Peyer's patch (tissue), 4 donors: ENCODE data around the gene CDKAL1. TPM values are rescaled to one million over a fixed set of nuclear protein-coding genes. Genes with fewer than 3 reads are reported as not detected.

Experiments used
- DNase-seq, 3 donors: peaks; one replicate each; pipeline ENCODE4 v3.0.0-alpha.2; 2017 to 2019
- H3K27ac ChIP-seq, 4 donors: fragments of 200-600 bp; sonication (generic); one replicate each; pipeline ENCODE4 v1.5.1; 2016 to 2019
- H3K27me3 ChIP-seq, 2 donors: fragments of 200-600 bp; sonication (generic); one replicate each; pipeline ENCODE4 v1.5.1; 2019
- H3K36me3 ChIP-seq, 3 donors: fragments of 200-600 bp; sonication (generic); one replicate each; pipeline ENCODE4 v1.5.1; 2016 to 2019
- H3K4me1 ChIP-seq, 4 donors: fragments of 200-600 bp; sonication (generic); one replicate each; pipeline ENCODE4 v1.5.1; 2016 to 2019
- H3K4me3 ChIP-seq, 4 donors: fragments of 200-600 bp; sonication (generic); 1 replicate in 3 of 4; 2 replicates in 1 of 4; pipeline ENCODE4 v1.5.1; 2016 to 2019; ENCODE audit warnings: mild to moderate bottlenecking in 1 of 4
- H3K9me3 ChIP-seq, 4 donors: fragments of 200-600 bp; sonication (generic); one replicate each; pipeline ENCODE4 v1.5.1; 2016 to 2019; ENCODE audit warnings: mild to moderate bottlenecking in 1 of 4
- CTCF ChIP-seq, 6 experiments: fragments of 450-650 bp in 4 of 6; fragments of 200-600 bp in 2 of 6; sonication (generic) in 1 of 6; IDR thresholded peaks; one replicate each; pipeline ENCODE4 v1.5.1; 2017 to 2019; ENCODE audit warnings: antibody characterized with exemption in 6 of 6, mild to moderate bottlenecking in 3 of 6, moderate library complexity in 1 of 6
- POLR2A ChIP-seq, 2 donors: fragments of 450-650 bp; IDR thresholded peaks; one replicate each; pipeline ENCODE4 v1.5.1; 2017; ENCODE audit warnings: antibody characterized with exemption in 2 of 2, mild to moderate bottlenecking in 2 of 2, moderate library complexity in 2 of 2
- total RNA-seq, 4 donors: library from RNA; depleted of rRNA; stranded (reverse); fragments of >200 nt; gene quantifications; one replicate each; pipeline ENCODE4 v1.1.0, GENCODE V29; 2016

The CDKAL1 gene
- total RNA-seq, 4 donors from 2014 or later, result 10.3 to 31.4 (median 11.6) TPM

GRCh38 chr6:20600831-20601230, 66.6 kb downstream of the CDKAL1 start:
- H3K4me3 ChIP-seq, result no peak overlapping the region
- no peaks in the 10 kb centered on the region for H3K27me3 ChIP-seq
- TF ChIP-seq POLR2A (IDR thresholded peaks at IDR 0.05) (no peak), CTCF (IDR thresholded peaks at IDR 0.05) (no peak)
- DNase-seq, result no peak
- H3K27ac ChIP-seq, result no peak overlapping the region
- peaks cover 0 to 6% (median 0%) of the 10 kb centered on the region in 3 donors for H3K36me3 ChIP-seq
- no peaks in the 10 kb centered on the region for H3K9me3 ChIP-seq
- H3K4me1 ChIP-seq, result no peaks in the 10 kb centered on the region

GRCh38 chr6:20604159-20604558, 69.9 kb downstream of the CDKAL1 start:
- Histone ChIP-seq H3K4me3 (no peak overlapping the region), H3K4me1 (no peaks in the 10 kb centered on the region), H3K36me3 (no peaks in the 10 kb centered on the region), H3K9me3 (no peaks in the 10 kb centered on the region), H3K27ac (no peak overlapping the region), H3K27me3 (no peaks in the 10 kb centered on the region)
- DNase-seq, result no peak
- TF ChIP-seq CTCF (IDR thresholded peaks at IDR 0.05), result no peak

GRCh38 chr6:20605061-20605460, 70.8 kb downstream of the CDKAL1 start:
- Histone ChIP-seq H3K4me1 (no peaks in the 10 kb centered on the region), H3K36me3 (no peaks in the 10 kb centered on the region), H3K27ac (no peak overlapping the region), H3K27me3 (no peaks in the 10 kb centered on the region), H3K4me3 (no peak overlapping the region), H3K9me3 (no peaks in the 10 kb centered on the region)
- no peak for DNase-seq
- no peak for TF ChIP-seq POLR2A (IDR thresholded peaks at IDR 0.05)
- no peak for TF ChIP-seq CTCF (IDR thresholded peaks at IDR 0.05)

- Histone ChIP-seq H3K27ac (no peak overlapping the region), H3K9me3 (no peaks in the 10 kb centered on the region), H3K27me3 (no peaks in the 10 kb centered on the region), H3K4me3 (no peak overlapping the region), H3K36me3 (no peaks in the 10 kb centered on the region), H3K4me1 (no peaks in the 10 kb centered on the region)
- no peak for TF ChIP-seq POLR2A (IDR thresholded peaks at IDR 0.05)
- TF ChIP-seq CTCF (IDR thresholded peaks at IDR 0.05), result no peak
- DNase-seq, result no peak
These were observed 71.3 kb downstream of the CDKAL1 start for GRCh38 chr6:20605581-20605980.

- no peak for TF ChIP-seq POLR2A (IDR thresholded peaks at IDR 0.05)
- TF ChIP-seq CTCF (IDR thresholded peaks at IDR 0.05), result no peak
- H3K4me3 ChIP-seq, result no peak overlapping the region
- H3K27me3 ChIP-seq, result no peaks in the 10 kb centered on the region
- no peaks in the 10 kb centered on the region for H3K36me3 ChIP-seq
- no peaks in the 10 kb centered on the region for H3K9me3 ChIP-seq
- no peak for DNase-seq
- H3K4me1 ChIP-seq, result no peaks in the 10 kb centered on the region
- no peak overlapping the region for H3K27ac ChIP-seq
These were observed 72.6 kb downstream of the CDKAL1 start for GRCh38 chr6:20606831-20607230.

GRCh38 chr6:20608356-20608755, 74.1 kb downstream of the CDKAL1 start:
- Histone ChIP-seq H3K27me3 (no peaks in the 10 kb centered on the region), H3K27ac (no peak overlapping the region), H3K36me3 (no peaks in the 10 kb centered on the region), H3K4me1 (no peaks in the 10 kb centered on the region), H3K4me3 (no peak overlapping the region), H3K9me3 (no peaks in the 10 kb centered on the region)
- no peak for TF ChIP-seq CTCF (IDR thresholded peaks at IDR 0.05)
- no peak for TF ChIP-seq POLR2A (IDR thresholded peaks at IDR 0.05)
- no peak for DNase-seq
